Measurements from ENCODE around the gene MOK.
"Not testable (repeated sequence)": the region's sequence is repeated elsewhere in the genome, so short reads cannot be mapped to it uniquely, and the experiment has no call there.

Gene MOK

DNA sequence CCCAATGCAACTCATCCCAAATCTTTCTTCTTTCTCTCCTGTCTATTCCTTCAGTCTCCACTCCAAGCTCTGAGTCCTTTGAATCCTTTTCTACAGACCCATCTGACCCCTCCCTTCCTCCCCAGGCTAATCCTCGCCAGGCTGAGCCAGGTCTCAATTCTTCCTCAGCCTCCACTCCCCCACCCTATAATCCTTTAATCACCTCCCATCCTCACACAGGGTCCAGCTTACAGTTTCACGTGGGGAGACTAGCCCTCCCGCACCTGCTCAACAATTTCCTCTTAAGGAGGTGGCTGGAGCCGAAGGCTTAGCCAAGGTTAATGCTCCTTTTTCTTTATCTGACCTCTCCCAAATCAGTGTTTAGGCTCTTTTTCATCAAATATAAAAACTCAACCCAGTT is 63.8 kb downstream of the MOK start:
- TF ChIP-seq, protein P1, sequence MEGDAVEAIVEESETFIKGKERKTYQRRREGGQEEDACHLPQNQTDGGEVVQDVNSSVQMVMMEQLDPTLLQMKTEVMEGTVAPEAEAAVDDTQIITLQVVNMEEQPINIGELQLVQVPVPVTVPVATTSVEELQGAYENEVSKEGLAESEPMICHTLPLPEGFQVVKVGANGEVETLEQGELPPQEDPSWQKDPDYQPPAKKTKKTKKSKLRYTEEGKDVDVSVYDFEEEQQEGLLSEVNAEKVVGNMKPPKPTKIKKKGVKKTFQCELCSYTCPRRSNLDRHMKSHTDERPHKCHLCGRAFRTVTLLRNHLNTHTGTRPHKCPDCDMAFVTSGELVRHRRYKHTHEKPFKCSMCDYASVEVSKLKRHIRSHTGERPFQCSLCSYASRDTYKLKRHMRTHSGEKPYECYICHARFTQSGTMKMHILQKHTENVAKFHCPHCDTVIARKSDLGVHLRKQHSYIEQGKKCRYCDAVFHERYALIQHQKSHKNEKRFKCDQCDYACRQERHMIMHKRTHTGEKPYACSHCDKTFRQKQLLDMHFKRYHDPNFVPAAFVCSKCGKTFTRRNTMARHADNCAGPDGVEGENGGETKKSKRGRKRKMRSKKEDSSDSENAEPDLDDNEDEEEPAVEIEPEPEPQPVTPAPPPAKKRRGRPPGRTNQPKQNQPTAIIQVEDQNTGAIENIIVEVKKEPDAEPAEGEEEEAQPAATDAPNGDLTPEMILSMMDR (IDR thresholded peaks at IDR 0.05; ENCODE audit: insufficient read depth, low read length, poor library complexity, severe bottlenecking): no peak
- no peaks in the 10 kb centered on the region for H3K36me3 ChIP-seq (ENCODE audit: control insufficient read depth, insufficient read depth, low read length)

DNA sequence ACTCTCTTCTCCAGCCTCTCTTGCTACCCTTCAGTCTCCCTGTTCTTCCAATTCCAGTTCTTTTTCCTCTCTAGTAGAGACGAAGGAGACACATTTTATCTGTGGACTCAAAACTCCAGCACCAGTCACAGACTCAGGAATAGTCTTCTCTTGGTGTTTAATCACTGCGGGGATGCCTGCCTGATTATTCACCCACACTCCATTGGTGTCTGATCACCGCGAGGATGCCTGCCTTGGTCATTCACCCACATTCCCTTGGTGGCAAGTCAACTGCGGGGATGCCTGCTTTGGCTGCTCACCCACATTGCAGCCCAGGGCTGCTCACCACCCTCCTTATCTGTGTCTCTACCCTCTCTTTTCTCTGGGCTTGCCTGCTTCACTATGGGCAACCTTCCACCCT is 64.5 kb downstream of the MOK start:
- H3K27me3 ChIP-seq (replicated peaks; ENCODE audit: control insufficient read depth, insufficient read depth, low read length); H3K36me3 ChIP-seq (ENCODE audit: control insufficient read depth, insufficient read depth, low read length); H3K4me3 ChIP-seq (replicated peaks; ENCODE audit: low read depth, low read length); DNase-seq (ENCODE audit: extremely low read depth, insufficient read length): not testable (repeated sequence)

More for the DNA sequence above, 63.8 kb downstream of the MOK start:
- Histone ChIP-seq H3K27me3 (replicated peaks; ENCODE audit: control insufficient read depth, insufficient read depth, low read length) (peaks cover 1% of the 10 kb centered on the region; the same call in 1 of the 2 replicates), H3K4me3 (replicated peaks; ENCODE audit: low read depth, low read length) (no peak overlapping the region)
- DNase-seq (ENCODE audit: extremely low read depth, insufficient read length): no peak

DNA sequence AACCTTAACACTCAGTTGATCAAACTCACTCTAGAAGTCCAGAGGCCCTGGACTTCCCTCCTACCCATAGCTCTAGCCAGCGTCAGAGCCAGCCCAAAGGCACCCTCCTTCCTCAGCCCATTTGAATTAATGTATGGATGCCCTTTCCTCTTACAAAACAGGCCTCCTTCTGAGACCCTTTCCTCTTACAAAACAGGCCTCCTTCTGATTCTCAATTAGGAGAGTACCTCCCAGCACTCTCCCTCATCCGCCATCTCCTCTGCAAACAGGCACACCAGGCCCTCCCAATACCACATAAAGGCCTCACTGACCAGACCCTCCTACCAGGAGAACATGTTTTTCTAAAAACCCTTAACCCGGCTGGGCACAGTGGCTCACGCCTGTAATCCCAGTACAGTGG is 65.7 kb downstream of the MOK start:
- Histone ChIP-seq H3K36me3 (ENCODE audit: control insufficient read depth, insufficient read depth, low read length) (no peaks in the 10 kb centered on the region), H3K27me3 (replicated peaks; ENCODE audit: control insufficient read depth, insufficient read depth, low read length) (peaks cover 1% of the 10 kb centered on the region; the same call in 1 of the 2 replicates)

DNA sequence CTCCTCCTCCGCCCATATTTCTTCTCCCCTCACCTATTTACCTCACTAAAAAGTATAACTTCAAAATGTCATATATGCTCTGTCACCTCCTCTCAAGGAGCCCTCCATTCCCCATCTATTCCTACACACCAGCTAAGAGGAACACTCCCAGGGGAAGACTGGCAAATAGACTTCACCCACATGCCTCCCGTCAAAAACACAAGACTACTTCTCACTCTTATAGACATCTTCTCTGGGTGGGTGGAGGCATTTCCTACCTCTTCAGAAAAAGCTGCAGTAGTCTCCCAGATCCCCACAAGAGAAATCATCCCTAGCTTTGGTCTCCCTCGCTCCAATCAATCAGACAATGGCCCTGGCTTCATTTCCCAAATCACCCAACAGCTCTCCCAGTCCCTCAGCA is 66.2 kb downstream of the MOK start:
- DNase-seq (ENCODE audit: extremely low read depth, insufficient read length): no peak
- Histone ChIP-seq H3K4me3 (replicated peaks; ENCODE audit: low read depth, low read length) (no peak overlapping the region), H3K36me3 (ENCODE audit: control insufficient read depth, insufficient read depth, low read length) (no peaks in the 10 kb centered on the region), H3K27me3 (replicated peaks; ENCODE audit: control insufficient read depth, insufficient read depth, low read length) (peaks cover 1% of the 10 kb centered on the region; the same call in 1 of the 2 replicates)
- TF ChIP-seq, protein P1 (IDR thresholded peaks at IDR 0.05; ENCODE audit: insufficient read depth, low read length, poor library complexity, severe bottlenecking): no peak

More for the DNA sequence above, 65.7 kb downstream of the MOK start:
- no peak for DNase-seq (ENCODE audit: extremely low read depth, insufficient read length)
- TF ChIP-seq, protein P1 (IDR thresholded peaks at IDR 0.05; ENCODE audit: insufficient read depth, low read length, poor library complexity, severe bottlenecking): no peak
- H3K4me3 ChIP-seq (replicated peaks; ENCODE audit: low read depth, low read length): no peak overlapping the region

DNA sequence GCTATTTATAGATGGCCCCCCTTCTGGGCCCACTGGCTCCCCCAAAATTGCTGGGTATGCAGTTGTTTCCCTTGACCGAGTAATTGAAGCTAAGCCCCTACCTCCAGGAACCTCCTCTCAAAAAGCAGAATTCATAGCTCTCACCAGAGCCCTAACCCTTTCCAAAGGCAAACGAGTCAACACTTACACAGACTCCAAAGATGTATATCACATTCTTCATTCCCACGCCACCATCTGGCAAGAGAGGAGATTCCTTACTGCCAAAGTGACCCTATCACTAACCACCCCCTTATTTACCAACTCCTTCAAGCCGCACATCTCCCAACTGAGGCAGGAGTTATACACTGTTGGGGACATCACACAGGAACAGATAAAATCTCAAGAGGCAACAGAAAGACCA is 66.8 kb downstream of the MOK start:
- Histone ChIP-seq H3K27me3 (replicated peaks; ENCODE audit: control insufficient read depth, insufficient read depth, low read length) (peaks cover 1% of the 10 kb centered on the region; the same call in 1 of the 2 replicates), H3K36me3 (ENCODE audit: control insufficient read depth, insufficient read depth, low read length) (no peaks in the 10 kb centered on the region), H3K4me3 (replicated peaks; ENCODE audit: low read depth, low read length) (no peak overlapping the region)
- TF ChIP-seq, protein P1 (IDR thresholded peaks at IDR 0.05; ENCODE audit: insufficient read depth, low read length, poor library complexity, severe bottlenecking): no peak
- no peak for DNase-seq (ENCODE audit: extremely low read depth, insufficient read length)

DNA sequence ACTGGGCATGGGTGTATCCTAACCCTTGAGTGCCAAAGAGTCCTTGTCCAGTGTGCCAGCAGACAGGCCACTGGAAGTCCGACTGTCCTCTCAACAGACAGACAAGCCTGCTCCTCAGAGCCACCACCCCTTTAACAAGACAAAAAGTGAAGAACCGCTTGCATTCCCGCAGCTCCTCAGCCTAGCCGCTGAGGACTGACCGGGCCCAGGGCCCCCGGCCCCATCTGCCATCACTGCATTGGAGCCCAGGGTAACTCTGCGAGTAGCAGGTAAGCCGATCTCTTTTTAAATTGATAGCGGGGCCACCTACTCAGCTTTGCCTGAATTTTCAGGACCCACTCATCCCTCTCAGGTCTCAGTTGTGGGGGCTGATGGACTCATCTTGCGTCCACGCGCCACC is 68.9 kb downstream of the MOK start:
- Histone ChIP-seq H3K4me3 (replicated peaks; ENCODE audit: low read depth, low read length) (no peak overlapping the region), H3K36me3 (ENCODE audit: control insufficient read depth, insufficient read depth, low read length) (no peaks in the 10 kb centered on the region), H3K27me3 (replicated peaks; ENCODE audit: control insufficient read depth, insufficient read depth, low read length) (peaks cover 1% of the 10 kb centered on the region; the same call in 1 of the 2 replicates)
- DNase-seq (ENCODE audit: extremely low read depth, insufficient read length): no peak
- TF ChIP-seq, protein P1 (IDR thresholded peaks at IDR 0.05; ENCODE audit: insufficient read depth, low read length, poor library complexity, severe bottlenecking): no peak

Measured in GM06990 (cell line).